DOHH2 (cell line): ENCODE measurements around the gene SLC38A4.

Experiments
- EZH2phosphoT487 ChIP-seq: fragments of 200-600 bp; sonication (generic); IDR thresholded peaks from 2 replicates; pipeline ENCODE4 v1.6.1; 2017; ENCODE audit warnings: borderline replicate concordance, mild to moderate bottlenecking, antibody characterized with exemption, low read length, moderate library complexity, mixed read lengths
- TF ChIP-seq, protein P1 (sequence below): fragments of 200-600 bp; sonication (generic); IDR thresholded peaks from one replicate; pipeline ENCODE4 v1.5.1; 2014; ENCODE audit warnings: antibody characterized with exemption, mild to moderate bottlenecking, low read depth, low read length; ENCODE audit not compliant: poor library complexity, severe bottlenecking

DNA sequence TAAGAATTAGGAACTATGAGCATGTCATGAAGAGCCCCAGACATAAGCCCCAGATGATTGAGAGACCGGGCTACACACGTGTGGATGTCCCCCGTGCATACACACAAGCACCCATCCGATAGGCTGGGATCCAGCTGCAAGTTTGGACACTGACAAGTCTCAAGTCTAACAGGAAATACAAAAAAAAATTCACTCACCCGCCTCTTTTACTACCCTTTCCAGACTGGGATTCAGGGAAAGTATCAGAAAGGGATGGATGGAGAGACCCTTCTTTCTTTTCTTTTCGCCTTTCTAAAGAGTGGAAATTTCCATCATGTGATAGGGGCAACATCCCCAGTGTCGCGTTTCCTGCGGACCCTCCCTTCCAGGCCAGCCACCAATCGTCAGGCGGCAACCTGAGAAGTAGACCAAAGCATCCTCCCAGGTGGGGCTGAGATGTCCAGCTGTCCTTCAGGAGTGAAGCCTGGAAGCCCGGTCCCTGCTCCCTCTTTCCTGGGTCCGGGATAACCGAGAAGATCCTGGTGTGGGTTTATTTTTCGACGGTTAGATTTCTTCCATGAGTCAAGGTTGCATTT is 6.4 kb upstream of the SLC38A4 start:
- TF ChIP-seq, protein P1, sequence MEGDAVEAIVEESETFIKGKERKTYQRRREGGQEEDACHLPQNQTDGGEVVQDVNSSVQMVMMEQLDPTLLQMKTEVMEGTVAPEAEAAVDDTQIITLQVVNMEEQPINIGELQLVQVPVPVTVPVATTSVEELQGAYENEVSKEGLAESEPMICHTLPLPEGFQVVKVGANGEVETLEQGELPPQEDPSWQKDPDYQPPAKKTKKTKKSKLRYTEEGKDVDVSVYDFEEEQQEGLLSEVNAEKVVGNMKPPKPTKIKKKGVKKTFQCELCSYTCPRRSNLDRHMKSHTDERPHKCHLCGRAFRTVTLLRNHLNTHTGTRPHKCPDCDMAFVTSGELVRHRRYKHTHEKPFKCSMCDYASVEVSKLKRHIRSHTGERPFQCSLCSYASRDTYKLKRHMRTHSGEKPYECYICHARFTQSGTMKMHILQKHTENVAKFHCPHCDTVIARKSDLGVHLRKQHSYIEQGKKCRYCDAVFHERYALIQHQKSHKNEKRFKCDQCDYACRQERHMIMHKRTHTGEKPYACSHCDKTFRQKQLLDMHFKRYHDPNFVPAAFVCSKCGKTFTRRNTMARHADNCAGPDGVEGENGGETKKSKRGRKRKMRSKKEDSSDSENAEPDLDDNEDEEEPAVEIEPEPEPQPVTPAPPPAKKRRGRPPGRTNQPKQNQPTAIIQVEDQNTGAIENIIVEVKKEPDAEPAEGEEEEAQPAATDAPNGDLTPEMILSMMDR, result no peak
- TF ChIP-seq EZH2phosphoT487, result no peak
